HS-5 (cell line): ENCODE results near the gene SLK.

Experiments used
- DNase-seq: peaks from one replicate; pipeline ENCODE4 v3.0.0-alpha.2; 2012; ENCODE audit warnings: low read depth

SLK gene

DNA sequence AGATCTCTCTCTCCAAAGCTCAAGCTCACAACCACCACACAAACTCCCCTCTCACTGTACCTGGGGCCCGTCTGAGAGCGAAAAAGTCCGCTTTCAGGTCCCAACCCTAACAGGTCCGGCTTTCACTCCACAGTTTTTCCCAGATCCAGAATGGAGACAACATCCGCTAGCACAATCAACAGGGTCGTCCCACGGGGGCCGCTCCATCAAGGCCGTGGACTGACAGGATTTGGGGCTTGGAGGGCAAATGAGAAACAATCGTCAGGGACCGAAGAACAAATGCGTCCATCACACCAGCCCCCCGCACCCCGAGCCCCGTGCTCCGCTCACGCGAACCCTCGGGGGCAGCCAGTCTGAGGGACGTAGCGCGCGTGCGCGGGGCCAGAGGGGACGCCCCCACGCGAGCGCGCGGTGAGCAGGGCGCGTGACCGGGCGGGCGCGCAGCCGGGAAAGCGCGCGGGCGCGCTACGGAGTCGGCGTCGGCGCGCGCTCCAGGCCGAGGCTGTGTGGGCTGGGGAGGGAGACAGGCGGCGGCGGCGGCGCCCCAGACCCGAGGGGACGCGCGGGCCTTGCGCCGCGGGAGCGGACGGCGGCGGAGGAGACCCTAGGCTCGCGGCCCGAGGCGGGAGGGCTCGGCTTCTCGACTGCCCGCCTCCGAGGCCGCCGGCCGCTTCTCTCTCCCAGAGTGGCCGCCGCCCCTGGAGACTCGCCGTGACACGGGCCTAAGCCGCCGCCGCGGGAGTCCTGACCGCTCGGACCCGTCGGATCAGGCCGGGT is at the start of gene SLK:
Gene SLK (plus strand): TSS at position 470 of the 777 bp plus-strand sequence. CDS start 606 bp downstream, outside the sequence.
- peak; percentile 32 for DNase-seq

DNA sequence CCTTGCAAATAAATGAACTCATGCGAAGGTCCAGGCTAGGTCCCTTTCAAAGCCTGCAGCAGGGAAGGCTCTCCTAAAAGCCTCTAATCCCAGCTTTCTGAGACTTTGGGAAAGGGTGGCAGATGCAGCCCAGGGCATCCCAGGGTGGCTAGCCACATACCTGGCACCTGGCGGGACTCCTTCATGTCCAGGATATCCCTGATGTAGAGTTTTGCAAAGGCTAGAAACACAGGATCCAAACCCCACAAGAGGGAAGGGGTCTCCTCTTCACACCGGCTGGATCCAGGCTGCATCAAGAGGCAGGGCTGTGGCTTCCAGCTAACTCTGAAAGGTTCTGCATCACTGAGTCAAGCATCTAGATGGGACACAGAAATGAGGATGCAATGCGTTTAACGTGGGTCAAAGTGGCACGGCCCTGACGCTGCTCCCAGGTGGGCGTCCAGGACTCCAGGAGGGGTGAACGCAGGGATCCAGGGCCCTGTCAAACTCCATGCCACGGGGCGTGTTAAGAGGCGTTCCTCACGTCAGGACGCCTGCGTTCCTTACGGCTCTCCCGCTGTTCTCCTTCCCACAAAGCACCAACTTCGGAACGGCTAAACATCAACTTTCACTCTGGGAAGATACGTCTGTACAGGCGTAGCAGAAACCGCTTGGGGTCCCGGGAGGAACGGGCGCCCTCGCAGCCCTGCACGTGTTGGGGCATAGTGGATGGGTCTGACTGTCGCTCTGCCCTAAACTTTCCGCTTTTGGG is 49.5 kb upstream of the SLK start:
- DNase-seq: no peak

DNA sequence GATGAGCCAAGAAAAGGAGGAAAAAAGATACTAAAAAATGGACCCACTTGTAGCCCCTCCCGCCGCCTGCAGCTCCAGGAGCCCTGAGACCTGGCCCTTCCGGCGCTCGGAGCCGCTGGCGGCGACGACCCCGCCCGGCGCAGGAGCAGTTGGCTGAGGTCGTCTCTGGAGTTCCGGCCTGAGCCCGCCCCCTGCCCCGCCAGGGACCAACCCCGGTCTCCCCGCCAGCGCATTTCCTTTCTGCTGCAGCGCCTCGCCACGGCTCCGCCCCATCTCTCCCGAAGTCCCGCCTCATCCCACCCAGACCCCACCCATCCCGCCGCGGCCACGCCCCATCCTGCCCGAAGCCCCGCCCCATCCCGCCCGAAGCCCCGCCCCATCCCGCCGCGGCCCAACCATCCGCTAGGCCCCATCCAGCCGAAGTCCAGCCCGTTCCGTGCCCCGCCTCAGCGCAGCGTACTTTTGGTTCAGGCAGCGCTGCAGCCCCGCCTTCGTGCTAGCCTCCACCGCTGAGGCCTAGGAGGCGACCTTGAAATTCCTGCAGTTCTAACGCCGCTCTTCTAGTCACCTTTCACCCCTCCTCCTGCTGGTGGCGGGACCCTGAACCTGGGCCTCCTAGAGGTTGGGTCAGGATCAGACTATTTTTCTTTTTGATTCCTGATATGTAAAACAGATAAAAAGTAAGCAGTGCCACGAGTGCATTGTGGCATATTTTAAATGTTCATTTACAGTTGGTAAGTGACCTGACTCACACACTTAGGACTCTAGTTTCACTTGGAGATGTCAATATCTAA is 48.7 kb upstream of the SLK start, which contains the start of gene STN1:
Gene STN1 (minus strand): TSS at position 132 of the 794 bp plus-strand sequence. CDS start 590 bp downstream, outside the sequence.
- DNase-seq: peak; percentile 77

GRCh38 chr10:103919648-103920025 is 47.3 kb upstream of the SLK start:
- no peak for DNase-seq

DNA sequence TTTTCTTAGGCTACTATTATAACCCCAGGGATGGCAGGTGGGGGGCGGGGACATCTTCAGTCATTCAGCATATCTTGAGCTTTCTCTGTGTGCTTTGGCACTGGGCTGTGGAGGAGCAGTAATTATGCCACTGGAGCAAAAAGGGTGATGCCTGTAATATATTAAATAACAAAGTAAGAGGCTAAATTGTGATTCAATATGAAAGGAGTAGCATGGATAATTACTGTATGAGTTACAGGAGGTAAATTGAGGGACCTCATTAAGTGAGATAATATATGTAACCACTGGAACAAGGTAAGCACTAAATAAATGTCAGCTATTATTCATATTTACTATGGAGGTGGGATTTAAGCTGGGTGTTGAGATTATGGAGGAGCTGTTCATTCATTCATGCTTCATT is 45.7 kb upstream of the SLK start:
- DNase-seq: no peak

DNA sequence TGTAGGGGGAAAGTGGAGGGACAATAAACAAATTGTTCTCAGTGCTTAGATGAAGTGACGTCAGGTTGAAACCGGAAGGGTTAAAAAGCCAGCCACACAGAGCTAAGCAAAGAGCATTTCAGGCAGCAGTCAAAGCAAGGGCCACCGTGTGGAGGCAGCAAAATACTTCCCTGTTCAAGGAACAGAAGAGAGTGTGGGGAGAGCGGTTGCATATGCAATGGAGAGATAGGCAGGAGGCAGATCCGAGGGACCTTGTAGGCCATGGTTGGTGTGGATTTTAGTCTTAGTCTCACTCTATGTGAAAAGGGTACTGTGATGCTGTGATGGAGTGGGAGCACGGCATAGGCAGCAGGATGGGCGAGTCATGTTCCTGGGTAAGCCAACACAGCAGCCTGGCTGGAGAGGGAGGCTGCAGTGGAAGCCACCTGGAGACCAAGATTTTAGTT is 45.2 kb upstream of the SLK start:
- no peak for DNase-seq

- DNase-seq: no peak
Observed at GRCh38 chr10:103922659-103923058, 44.3 kb upstream of the SLK start.

- no peak for DNase-seq
Observed at GRCh38 chr10:103923502-103923901, 43.4 kb upstream of the SLK start.

GRCh38 chr10:103925591-103925990 is 41.3 kb upstream of the SLK start:
- DNase-seq: no peak

DNA sequence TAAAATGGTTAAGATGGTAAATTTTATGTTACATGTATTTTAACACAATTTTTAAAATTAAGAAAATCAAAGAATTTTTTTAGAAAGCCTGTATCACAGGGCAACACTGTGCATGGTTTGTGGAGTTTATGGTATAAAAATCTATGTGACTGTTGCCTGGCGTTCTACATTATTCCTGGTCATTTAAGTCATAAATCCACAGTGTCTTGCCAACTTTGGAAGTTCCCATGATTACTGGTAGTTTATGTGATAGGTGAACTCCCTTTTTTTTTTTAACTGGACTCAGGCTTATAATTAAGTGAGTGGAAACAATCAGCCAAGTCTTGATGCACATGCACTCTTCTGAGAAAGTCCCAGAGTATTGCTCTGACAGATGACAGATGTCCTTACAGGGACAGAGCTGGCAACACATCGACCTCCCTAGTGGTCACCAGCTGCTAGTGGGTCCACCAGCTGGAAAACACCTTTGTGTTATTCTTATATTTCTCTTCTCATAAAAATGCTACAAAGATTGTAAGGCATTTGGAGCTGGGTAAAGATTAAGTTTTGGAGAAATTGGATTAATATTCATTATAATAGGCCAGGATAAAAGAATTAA is 40.1 kb upstream of the SLK start:
- DNase-seq: no peak

DNA sequence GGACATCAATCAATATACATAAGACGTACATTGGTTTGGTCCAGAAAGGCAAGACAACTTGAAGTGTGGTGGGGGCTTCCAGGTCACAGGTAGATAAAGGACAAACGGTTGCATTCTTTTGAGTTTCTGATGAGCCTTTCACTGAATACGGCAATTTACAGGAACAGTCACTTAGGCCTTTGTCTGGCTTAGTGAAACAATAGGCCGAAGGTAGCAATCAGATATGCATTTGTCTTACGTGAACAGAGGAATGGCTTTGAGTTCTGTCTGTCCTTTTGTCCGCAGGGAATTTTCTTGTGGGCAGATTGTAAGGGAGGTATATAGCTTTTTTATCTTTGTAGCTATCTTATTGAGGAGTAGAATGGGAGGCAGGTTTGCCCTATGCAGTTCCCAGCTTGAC is 38.2 kb upstream of the SLK start:
- no peak for DNase-seq

DNA sequence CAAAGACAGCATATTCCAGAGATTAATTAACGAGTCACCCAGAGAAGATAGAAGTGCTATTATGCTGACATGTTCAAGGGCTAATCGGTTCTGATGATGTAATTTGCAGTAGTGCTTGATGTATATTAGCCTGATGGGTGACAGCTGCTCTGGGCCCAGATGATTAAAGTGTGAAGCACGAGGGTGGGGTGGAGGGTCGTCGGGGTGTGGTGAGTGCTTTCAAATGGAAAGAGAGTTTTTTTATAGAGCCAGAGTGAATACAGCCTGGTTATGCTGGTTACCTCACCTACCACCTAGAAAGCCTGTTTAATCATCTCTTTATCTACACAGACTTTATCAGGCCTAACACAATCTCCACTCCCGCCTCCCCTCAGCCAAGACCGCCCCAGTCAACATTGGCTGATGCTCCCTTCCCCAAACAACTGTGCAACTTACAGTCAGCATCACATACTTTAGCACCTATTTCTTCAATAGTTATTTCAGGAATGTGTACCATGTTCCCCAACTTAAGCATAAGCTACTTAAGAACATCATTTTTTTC is 37.5 kb upstream of the SLK start:
- no peak for DNase-seq

- no peak for DNase-seq
Observed at GRCh38 chr10:103930449-103930848, 36.5 kb upstream of the SLK start.

DNA sequence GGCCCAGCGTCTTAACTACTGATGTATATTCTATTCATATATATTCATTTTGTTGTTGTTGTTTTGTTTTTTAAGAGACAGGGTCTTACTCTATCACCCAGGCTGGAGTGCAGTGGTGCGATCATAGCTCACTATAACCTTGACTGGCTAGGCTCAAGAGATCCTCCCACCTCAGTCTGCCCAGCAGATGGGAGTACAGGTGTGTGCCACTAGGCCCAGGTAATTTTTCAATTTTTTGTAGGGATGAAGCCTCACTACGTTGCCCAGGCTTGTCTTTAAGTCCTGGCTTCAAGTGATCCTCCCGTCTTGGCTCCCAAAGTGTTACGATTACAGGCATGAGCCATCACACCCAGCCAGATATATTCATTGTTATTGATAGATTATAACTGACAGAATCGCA is 36.1 kb upstream of the SLK start:
- DNase-seq: no peak

DNA sequence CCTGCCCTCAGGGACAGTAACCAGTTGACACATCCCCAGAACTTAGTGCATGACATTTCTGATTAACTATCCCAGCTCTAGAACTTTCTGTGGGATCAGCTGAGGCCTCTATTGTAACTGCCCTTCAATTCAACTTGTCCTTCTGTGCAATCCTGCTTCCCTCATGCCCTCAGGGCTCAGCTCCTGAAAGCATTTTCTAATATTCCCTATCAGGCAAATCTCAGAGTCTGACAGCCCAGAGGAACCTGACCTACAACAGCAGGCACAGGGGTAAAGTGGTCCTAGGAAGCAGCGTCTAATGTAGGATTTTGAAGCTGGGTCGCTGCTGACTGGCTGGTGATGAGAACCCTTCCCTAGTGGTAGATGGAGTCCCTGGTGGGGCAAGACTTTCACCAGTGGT is 35.3 kb upstream of the SLK start:
- DNase-seq: no peak

DNA sequence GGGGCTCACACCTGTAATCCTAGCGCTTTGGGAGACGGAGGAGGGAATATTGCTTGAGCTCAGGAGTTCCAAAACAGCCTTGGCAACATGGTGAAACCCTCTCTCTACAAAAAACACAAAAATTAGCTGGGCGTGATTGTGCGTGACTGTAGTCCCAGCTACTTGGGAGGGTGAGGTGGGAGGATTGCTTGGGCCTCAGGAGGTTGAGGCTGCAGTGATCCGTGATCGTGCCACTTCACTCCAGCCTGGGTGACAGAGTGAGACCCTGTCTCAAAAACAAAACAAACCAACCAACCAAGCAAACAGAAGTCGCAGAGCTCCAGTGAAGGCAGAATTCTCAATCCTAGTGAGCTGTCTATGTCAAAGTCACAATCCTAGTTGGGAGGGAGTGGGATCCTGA is 34.7 kb upstream of the SLK start:
- DNase-seq: no peak

DNA sequence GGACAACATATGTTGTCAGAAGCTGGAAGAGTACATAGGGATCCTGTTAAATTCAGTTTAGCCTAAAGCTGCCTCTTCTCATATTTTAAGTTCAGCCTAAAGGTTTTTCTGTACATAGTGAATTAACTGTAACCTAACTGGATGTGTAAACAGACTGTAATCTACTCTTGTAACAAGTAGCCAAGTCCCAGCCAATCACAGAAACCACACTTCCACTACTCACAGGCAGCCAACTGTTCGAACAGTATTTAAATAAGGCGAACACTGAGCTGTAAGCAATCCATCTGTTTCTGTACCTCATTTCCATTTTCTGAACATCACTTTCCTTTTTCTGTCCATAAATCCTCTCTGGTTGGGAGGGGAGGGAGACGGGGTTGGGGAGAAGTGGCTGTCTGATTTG is 34.0 kb upstream of the SLK start:
- no peak for DNase-seq

GRCh38 chr10:103933557-103934121 is 33.3 kb upstream of the SLK start:
- DNase-seq: no peak

- no peak for DNase-seq
Observed at GRCh38 chr10:103934308-103934707, 32.6 kb upstream of the SLK start.

DNA sequence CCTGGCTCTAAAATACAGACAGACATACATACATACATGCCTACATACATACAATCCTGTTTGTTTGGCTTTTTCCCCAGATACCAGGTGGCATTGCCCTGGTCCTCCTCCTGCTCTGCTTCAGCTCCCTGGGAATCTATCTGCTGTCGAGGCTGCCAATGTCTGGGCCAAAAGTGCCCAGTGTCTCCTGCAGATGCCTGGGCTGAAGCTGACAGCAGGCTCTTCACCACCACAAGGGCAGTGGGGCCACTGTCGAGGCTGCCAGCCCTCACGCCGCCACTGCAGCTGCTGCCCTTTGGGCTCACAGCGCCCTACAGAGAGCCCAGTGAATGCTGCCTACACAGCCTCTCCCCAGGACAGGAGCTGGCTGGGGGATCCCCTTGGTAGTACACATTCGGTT is 30.9 kb upstream of the SLK start:
- no peak for DNase-seq

DNA sequence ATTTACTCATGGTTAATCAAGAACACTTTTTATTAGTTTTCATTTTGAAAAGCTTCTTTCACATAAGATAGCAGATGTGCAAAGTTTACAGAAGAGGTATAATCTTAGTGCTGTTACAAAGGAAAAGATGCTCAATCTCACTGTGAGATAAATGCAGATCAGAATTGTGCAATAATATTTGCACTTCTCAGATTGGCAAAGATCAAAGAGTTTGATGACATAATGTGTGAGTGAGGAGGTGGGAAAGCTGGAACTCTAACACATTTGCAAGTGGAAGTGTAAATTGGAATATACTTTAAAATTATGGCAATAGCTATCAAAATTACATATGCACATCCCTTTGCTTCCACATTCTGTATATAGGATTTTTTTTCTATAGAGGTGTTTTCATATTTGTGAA is 27.4 kb upstream of the SLK start:
- no peak for DNase-seq

DNA sequence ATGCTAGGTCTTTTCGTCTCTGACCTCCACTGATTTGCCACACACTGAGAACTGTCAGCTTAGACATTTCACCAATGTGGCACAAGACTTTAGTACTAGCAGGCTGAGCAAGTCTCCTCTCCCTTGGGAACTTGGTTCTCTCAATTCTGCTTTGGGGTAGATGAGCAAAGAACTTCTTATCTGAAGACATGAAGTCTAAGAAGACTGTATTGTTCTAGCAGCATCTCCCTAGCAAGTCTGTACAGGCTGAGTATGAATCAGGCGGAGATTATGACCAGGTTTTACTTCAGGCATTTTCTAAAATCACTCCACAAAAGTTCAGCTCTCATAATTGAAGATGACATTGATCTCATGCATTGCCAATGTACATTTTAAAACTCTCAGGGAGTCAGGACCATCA is 25.1 kb upstream of the SLK start:
- DNase-seq: no peak
